HG03469 (cell line): ENCODE measurements around the gene LHX6.
A peak's percentile ranks its signal among the peaks of the same experiment; 100 is the strongest.

Experiments used
- ATAC-seq: cut with Tn5 transposase; IDR thresholded peaks from one replicate; pipeline ENCODE4 v1.9.1; 2021; ENCODE audit warnings: mild to moderate bottlenecking, moderate library complexity, moderate number of reproducible peaks; ENCODE audit not compliant: unreplicated experiment

LHX6 gene

DNA sequence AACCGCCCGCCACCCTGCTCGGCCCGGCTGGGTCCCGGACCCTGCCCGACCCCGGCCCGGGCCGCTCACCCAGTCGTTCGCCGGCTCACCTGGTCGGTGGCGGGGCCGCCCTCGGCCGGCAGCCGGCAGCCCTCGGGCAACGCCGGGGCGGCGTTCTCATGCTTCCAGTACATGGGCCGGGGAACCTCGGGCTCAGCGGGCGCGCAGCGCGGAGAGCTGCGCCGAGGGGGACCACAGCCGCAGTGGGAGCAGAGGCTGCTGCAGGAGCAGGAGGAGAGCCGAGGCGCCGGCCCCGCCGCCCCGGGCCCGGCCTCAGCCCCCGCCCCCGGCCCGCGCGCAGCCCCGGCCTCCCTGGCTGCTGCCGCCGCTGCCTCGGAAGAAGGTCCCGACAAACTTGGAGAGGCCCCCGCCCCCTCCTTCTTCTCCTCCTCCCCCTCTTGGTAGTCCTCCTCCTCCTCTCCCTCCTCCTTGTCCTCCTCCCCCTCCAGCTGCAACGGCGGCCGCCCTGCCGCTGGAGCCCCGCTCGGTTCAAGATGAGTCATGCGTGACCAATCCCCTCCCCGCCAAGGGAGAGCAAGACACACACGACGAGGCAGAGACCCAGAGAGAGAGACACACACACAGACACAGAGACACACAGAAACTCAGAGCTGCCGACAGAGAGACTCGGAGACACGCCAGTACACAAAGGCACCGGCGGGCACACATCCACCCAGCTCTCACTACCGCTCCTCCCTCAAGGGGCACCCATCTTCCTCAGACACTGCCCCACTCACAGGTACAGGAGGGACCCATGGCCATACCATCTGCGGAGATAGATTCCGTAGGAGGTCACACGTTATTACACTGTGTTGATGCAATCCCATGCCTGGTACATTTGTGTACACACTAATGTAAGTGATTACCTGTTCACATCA, at the start of gene LHX6:
TSS of gene LHX6 (minus strand) at position 390 of the 917 bp plus-strand sequence. CDS start at position 173, 217 bp downstream.
- no peak for ATAC-seq

DNA sequence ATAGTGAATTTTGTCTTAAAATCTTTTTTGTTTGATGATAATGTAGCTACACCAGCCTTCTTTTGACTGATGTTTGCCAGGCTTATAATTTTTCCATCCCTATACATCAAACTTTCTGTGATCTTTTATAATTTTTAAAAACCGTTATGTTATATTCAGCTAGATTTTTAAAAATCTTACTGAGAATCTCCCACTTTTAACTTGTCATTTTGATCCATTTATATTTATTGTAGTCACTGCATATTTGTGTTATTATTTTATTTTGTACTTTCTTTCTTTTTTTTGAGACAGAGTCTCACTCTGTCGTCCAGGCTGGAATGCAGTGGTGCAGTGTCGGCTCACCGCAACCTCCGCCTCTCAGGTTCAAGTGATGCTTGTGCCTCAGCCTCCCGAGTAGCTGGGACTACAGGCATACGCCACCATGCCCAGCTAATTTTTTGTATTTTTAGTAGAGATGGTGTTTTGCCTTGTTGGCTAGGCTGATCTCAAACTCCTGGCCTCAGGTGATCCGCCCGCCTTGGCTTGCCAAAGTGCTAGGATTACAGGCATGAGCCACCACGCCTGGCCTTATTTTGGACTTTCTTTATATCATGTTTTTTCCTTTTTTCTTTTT, 48.6 kb upstream of the LHX6 start:
- ATAC-seq, result no peak

DNA sequence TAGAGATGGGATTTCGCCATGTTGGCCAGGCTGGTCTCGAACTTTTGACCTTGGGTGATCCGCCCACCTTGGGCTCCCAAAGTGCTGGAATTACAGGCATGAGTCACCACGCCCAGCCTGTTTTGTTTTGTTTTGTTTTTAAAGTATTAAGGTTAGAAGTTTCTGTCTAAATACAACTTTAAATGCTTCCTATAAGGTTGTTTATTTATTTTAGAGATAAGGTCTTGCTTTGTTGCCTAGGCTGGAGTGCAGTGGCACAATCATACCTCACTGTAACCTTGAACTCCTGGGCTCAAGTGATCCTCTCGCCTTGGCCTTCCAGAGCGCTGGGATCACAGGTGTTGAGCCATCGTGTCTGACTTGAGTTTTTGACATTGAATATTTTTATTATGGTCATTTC, 47.3 kb upstream of the LHX6 start:
- ATAC-seq, result no peak

DNA sequence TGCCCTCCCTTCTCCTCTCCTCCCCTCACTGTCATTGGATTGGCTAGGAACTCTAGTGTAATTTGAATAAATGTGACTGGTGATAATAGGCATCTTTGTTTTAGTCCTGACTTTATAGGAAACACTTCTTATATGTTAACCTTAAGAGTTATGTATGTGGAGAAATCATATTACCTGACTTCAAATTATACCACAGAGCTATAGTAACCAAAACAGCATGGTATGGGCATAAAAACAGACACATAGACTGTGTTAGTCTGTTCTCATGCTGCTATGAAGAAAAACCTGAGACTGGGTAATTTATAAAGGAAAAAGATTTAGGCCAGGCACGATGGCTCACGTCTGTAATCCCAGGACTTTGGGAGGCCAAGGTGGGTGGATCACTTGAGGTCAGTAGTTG, 45.3 kb upstream of the LHX6 start:
- no peak for ATAC-seq

DNA sequence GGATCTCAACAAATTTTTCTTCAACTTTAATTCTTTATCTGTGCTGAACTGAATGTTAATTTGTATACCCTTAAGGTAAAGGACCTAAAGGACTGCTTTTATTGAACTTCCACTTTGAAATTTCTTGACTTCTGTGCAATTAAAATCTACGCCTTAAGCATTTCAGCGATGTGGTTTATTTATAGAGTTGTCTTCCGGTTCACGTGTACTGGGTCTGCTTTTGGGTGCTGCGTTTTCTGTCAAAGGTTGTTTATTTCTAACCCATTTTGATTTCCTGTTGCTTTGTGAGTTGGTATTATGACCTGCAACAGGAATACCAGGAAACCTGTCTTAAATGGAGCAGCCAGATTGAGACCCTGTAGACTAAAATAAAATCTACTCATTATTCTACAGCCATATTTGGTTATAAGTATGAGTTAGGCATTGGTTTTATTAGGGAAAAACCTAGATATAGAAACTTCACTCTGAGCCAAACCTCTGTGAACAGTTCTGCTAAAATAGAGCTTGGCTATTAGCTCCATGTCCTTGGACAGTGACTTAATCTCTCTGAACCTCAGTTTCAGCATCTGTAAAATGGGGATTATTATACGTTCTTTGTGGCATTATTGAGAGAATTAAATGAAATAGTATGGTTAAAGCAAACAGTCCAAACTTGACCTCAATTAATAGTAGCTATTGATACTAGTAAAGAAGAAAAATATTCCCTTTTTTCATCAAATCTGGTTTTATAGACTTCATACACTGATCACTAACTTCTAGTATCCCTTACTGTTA, 39.5 kb upstream of the LHX6 start:
- no peak for ATAC-seq

DNA sequence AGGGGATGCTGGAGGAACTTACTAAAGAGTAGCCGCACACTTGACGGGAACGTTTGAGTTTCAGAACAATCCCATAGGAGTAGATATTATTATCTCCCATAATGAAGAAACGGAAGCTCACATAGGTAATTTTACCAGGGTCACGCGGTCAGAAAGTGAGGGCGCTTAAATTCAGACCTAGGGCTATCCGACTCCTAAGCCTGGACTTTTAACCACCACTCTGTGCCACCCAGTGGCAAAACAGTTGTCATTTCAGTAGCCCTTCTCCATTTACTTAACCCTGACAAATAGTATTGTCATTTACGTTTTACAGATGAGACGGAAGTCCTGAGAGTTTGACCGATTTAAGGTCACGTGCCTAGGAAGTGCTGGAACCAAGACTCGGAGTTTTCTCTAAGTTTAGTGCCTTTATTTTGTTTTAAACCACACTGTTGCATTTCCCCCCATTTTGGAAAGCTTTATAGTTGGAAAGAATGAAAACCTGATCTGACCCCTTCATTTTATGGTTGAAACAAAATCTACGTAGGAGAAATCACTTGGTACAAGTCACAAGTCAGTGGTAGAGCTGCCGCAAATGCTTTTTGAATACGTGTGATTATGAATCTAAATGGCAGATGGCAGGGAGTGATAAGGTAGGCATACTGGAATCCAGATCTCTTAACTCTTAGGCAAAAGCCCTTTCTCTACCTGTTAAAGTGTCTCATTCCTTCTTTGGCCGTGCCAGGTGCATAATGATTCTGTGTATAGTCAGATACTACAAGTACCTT, 36.6 kb upstream of the LHX6 start:
- ATAC-seq, result peak; percentile 31

DNA sequence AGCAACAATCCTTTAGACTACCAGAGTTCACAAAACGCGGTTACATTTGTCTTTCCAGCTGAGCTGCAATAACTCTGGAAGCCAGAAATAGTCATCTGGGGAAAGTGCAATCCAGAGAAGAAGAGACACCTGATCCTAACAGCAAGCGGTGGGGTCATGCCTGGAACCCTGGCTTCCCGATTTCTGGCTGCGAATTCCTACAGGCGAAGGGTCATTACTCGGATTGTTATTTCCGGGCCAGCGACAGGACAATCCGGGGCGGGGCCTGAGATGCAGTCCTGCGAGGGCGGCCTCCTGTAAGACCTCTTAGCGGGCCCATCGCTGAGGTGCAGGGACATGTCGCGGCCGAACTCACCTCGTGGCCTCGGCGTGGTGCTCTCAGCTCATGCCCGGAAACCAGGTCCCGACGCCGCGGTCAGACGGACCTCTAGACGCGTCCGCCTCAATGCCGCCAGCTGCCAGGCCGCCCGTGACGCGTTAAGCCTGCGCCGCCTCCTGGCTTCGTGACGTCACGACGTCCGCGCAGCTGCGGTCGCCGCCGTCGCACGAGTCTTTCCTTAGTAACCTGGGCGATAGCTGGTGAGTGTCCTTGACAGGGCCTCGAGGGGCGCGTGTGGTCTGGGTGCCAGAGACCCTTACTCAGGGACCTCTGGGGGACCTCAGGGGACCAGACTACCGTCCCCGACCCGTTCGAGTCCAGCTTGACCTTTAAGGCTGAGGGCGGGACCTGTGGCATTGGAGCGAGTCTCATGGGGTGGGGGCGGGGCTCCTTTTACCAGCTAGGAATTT, 35.8 kb upstream of the LHX6 start, which contains the start of the genes MRRF and RBM18:
TSS of gene MRRF (plus strand) at position 523 of the 789 bp plus-strand sequence. CDS start 6,010 bp downstream, outside the sequence.
TSS of gene RBM18 (minus strand) at position 481 of the 789 bp plus-strand sequence. CDS start 3,348 bp downstream, outside the sequence.
- ATAC-seq, result peak; percentile 70

DNA sequence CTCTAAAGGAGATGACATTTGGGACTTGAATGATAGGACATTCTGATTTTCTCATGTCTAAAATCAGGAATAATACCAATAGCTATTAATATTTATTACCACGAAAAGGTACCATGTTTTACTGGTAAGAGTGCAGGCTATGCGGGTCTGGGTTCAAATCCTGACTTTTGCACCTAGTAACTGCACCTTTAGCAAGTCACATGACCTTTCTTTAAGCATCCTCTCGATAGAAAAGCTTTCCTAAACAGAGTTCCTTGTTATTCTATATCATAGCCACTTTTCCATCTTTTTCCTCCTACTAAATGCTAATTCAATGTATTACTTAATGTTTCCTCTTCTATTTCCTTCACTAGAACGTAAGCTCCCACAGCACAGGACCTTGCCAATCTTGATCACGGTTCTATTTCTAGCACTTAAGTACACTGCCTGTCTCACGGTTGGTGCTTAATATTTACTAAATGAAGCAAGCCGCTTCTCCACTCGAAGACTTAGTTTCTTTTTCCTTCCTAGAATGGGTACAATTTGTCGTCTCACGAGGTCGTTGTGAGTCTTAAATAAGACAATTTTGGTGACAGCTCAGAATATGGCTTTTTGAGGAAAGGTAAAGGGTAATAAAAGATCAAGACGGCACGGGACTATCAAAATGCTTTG, 35.1 kb upstream of the LHX6 start:
- no peak for ATAC-seq

DNA sequence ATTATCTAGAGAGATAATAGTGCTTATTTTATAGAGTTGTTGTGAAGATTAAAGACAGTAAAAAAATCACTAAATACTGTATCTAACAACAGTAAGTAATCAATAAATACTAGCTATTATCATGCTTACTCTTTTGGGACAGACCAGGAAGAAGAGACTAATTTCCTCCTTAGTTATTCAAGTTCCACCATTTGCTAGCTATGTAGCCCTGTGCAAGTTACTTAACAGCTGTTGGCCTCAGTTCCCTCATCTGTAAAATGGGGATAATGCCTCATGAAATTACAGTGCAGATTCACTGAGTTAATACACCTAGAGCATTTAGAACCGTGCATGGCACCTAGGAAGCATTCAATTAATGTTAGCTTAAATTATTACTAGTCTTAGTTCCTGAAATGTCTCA, 33.3 kb upstream of the LHX6 start:
- no peak for ATAC-seq

DNA sequence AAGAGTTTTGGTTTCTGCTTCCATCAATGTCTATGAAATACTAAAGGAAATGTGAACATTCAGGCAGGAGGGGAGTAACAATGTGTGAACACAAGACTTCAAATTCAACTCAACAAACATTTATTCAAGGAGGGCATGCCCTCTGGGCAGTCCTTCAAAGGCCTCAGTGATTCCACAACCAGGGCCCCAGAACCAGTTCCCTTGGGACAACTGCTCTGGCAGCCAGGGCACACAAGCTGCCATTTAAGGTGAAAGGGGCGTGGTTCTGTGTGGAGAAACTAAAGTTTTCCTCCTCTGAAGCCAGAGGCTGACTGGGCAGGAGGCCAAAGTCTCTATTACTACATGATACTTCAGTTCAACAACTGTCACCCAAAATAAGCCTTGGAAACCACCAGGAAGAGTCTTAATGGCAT, 32.7 kb upstream of the LHX6 start:
- ATAC-seq, result no peak

DNA sequence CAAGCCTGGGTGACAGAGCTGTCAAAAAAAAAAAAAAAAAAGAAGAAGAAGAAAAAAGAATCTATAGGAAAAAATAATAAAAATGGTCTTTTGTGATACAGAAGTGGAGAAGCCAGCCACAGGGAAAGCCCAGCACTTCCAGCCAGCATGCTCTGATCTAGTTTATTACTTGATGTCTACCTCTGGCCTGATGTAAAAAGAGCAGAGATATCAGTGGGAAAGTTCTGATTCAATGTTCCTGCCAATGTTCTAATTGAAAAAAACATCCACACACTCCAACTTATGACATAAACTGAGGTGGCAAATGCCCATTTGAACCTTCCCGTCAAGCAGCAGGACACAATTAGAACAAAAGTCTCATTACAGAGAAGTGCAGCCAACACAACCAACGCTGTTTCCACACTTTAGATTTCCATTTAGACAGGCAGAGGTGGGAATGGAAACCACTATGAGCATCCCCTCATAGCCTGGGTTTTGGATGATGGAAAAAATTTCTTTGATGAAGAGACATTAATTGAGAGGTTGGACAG, 30.2 kb upstream of the LHX6 start:
- ATAC-seq, result no peak

DNA sequence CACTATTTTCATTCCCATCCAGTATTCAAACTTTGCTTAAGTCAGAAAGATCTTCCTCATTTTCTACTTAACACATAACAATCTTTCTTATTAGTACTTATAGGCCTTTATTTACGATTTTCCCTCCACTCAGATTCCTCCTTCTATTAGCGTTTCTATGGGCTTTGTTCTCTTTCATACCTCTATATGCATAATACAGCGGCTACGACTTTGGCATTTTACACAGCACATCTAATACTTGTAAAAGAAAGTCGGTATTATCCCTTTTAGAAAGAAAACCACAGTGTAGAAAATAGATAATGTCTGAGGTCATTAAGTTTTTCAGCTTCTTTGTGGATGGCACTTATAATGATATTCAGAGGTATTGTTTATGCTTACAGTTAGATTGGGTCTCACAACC, 27.4 kb upstream of the LHX6 start:
- no peak for ATAC-seq

DNA sequence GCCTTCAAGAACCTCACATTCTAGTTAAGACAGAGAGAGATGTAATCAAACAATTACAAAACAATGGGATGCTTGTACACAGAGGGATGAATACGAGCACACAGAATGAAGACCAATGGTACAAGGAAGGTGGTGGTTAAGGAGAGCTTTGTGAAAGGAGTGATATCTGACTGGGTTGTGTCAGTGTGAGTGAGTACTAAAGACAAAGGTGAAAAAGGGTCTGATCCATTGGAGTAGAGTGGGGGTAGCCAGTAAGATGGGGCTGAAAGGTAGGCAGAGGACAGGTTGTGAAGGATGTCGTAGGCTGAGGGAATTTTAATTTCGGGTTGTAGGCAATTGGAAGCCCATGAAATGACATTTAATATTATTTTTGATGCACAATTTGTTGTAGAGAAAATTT, 26.0 kb upstream of the LHX6 start:
- ATAC-seq, result no peak

DNA sequence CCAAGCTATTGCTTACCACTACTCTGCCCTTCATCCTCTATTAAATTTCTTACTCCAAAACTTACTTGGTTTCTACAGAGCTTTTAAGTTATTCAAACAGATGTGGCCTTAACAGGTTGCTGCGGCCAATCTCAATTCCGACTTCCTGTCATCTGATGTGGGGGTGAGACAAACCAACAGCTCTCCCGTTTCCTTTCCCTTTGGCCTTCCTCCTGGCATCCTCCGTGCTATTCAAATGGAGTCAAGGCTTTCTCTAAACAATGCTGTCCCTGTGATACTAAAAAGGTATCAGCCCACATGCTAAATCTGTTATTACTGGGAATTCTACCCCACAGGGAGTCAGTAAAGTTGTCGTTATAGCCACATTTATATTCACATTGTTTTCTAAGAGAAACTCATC, 24.0 kb upstream of the LHX6 start:
- ATAC-seq, result no peak

DNA sequence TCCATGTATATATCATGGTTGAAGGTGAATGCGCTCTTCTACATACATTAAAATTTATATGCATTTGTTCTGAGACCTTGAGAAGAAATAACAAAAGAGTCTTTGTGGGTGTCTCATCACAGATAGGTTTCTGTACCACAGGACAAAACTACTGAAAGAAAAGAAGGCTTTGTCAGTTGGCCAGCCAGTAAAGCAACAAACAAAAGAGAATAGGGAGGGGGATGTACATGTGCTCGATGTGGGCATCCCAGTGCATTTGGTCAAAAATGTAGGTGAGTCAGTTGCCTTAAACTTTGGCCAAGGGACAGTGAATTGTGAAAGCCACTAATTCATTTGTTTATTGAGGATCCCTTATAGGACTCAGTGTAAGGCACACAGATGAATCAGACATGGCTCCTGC, 22.6 kb upstream of the LHX6 start:
- ATAC-seq, result no peak

DNA sequence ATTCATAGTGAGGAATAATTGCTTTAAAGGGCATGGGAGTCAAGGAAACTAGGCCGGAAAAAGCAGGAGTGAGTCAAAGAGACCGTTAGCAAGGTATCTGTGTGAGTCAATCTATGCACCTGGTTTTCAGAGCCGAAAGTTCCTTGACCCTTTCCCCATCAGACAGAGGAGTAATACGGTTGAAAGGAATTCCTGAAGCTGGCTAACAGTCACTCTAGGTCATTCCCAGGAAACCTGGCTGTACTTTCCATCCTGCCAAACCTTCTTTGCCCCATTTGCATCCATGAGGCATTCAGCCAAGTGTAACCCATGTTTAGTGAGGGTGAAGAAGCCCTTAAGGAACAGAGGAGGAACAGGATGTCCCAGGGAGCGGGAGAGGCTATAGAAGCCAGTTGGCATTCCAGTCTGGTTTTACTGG, 19.7 kb upstream of the LHX6 start:
- ATAC-seq, result no peak

DNA sequence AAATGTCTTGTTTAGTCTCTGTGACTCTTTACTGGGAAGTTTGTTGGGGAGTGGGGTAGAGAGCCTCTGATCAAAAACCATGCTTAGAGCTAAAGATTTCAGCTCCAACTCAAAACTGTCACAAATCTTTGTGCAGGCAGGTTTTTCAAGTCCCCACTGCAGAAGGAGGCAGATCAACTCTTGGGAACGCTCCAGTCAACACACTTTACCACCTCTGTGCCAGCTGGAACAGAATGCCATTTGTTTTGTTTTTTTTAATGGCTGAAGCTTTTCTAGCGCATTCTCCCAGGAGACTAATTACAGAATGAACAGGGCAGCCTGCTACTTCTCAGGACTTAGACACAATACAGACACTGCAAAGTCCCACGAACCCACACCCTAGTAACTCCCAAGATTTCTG, 17.9 kb upstream of the LHX6 start:
- no peak for ATAC-seq

DNA sequence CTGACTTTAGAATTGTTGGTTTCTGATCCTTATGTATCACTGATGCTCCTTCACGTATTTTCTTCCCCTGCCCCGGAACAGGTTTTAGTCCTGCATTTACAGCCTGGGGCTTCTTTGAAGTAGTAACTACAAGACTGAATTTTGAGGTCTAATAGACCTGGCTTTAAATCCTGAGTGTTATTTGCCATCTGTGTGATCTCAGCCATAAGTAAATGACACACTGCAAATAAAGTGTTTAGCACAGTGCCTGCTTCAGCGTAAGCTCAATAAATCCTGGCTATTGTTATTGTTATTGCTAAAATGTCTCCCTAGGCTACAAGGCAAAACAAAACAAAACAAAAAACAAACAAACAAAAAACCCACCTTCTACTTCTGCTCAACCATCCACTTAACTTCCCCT, 15.6 kb upstream of the LHX6 start:
- no peak for ATAC-seq

DNA sequence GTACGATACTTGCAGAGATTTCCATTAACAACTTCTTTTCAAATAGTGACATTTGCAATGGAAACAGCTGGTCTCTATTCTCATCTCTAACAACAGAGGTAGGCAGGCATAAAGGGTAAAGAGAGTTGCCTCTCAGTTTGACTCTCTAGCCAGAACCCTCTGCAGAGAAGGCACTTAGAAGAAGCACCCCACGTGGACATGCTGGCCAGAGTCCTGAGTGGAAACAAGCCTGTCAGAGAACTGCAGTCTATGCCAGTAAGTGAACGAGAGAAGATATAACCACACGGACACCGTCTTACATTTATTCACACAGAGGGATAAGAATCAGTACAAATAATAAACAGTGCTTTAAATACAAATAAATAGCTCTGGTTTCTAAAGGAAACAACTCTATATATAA, 11.0 kb upstream of the LHX6 start:
- ATAC-seq, result no peak
